Activated CD8-positive, alpha-beta memory T cell treated with anti-CD3 and anti-CD28 coated beads, Interleukin-2, amount 50 U/mL, for 48 hours (primary cell): ENCODE data around the gene MYBPC2.

Experiments
- DNase-seq: peaks from one replicate; pipeline ENCODE4 v3.0.0-alpha.2; 2020

The MYBPC2 gene

GRCh38 chr19:50501568-50502475 is 69.1 kb downstream of the MYBPC2 start:
- DNase-seq = no peak

- no peak for DNase-seq
Observed at GRCh38 chr19:50505856-50506611, 73.3 kb downstream of the MYBPC2 start.

GRCh38 chr19:50506700-50507099 is 74.0 kb downstream of the MYBPC2 start:
- no peak for DNase-seq

- no peak for DNase-seq
Observed at GRCh38 chr19:50507376-50507775, 74.7 kb downstream of the MYBPC2 start.

GRCh38 chr19:50508843-50509190 is 76.1 kb downstream of the MYBPC2 start:
- no peak for DNase-seq

- no peak for DNase-seq
Observed at GRCh38 chr19:50509366-50509765, 76.7 kb downstream of the MYBPC2 start.

GRCh38 chr19:50510121-50510670 is 77.5 kb downstream of the MYBPC2 start:
- no peak for DNase-seq

GRCh38 chr19:50510700-50511068 is 78.0 kb downstream of the MYBPC2 start:
- no peak for DNase-seq

- peak; percentile 97 for DNase-seq
Observed at GRCh38 chr19:50511069-50511822, 78.6 kb downstream of the MYBPC2 start, which contains the start of gene JOSD2. TSS of gene JOSD2 (minus strand) at chr19:50511191. CDS start at chr19:50510431, 760 bp downstream.

- DNase-seq = no peak
Observed at GRCh38 chr19:50512112-50512998, 79.7 kb downstream of the MYBPC2 start.

- DNase-seq = no peak
Observed at GRCh38 chr19:50512999-50513745, 80.5 kb downstream of the MYBPC2 start.

GRCh38 chr19:50513746-50514345 is 81.2 kb downstream of the MYBPC2 start, which contains the start of gene ASPDH:
TSS of gene ASPDH (minus strand) at chr19:50513913. CDS start at chr19:50513823, 90 bp downstream.
- no peak for DNase-seq

- no peak for DNase-seq
Observed at GRCh38 chr19:50514346-50515167, 81.9 kb downstream of the MYBPC2 start.

GRCh38 chr19:50515168-50515561 is 82.5 kb downstream of the MYBPC2 start:
- no peak for DNase-seq
